Measurements from ENCODE around the gene RABL3. TPM values are rescaled to one million over a fixed set of nuclear protein-coding genes. Genes with fewer than 3 reads are reported as not detected.
A peak's percentile ranks its signal among the peaks of the same experiment; 100 is the strongest.

Gene RABL3
- total and polyA plus RNA-seq, 8 donors: 2.1 to 14.8 (median 7.9) TPM

DNA sequence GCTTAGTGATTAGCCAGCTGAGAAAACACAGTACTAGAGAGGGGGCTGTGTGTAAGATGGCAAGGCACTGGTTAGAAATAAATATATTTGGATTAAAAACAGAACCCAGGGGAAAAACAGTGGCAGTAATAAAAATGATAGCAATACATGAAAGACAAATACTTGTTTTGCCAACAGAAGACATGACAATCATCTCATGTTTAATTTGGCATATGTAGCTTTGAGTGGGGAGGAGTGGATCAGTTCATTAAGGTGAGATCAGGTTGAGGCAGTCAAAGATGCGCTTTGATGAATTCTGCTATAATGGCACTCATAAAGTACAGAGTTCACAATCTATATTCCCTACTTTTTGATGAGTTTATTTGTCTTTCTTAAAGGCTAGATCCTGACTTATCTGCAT, 56.9 kb downstream of the RABL3 start:
- ATAC-seq (no peak), FAIRE-seq (no peak), DNase-seq (no peak)
- no peaks in the 10 kb centered on the region for H3K27me3 ChIP-seq
- H3K27ac ChIP-seq: no peak overlapping the region
- H3K9me3 ChIP-seq: no peaks in the 10 kb centered on the region
- no peaks in the 10 kb centered on the region for H3K36me3 ChIP-seq
- H3K4me3 ChIP-seq: no peak overlapping the region
- TF ChIP-seq, protein P1, sequence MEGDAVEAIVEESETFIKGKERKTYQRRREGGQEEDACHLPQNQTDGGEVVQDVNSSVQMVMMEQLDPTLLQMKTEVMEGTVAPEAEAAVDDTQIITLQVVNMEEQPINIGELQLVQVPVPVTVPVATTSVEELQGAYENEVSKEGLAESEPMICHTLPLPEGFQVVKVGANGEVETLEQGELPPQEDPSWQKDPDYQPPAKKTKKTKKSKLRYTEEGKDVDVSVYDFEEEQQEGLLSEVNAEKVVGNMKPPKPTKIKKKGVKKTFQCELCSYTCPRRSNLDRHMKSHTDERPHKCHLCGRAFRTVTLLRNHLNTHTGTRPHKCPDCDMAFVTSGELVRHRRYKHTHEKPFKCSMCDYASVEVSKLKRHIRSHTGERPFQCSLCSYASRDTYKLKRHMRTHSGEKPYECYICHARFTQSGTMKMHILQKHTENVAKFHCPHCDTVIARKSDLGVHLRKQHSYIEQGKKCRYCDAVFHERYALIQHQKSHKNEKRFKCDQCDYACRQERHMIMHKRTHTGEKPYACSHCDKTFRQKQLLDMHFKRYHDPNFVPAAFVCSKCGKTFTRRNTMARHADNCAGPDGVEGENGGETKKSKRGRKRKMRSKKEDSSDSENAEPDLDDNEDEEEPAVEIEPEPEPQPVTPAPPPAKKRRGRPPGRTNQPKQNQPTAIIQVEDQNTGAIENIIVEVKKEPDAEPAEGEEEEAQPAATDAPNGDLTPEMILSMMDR (IDR thresholded peaks at IDR 0.05): no peak
- H3K4me1 ChIP-seq: peaks cover 21 to 34% (median 34%) of the 10 kb centered on the region in 3 donors
- intact Hi-C loops (cut with DNase I): no loop called here
- 93 to 97% methylated on average over 1 of the region's 1 CpG for WGBS, 2 donors

DNA sequence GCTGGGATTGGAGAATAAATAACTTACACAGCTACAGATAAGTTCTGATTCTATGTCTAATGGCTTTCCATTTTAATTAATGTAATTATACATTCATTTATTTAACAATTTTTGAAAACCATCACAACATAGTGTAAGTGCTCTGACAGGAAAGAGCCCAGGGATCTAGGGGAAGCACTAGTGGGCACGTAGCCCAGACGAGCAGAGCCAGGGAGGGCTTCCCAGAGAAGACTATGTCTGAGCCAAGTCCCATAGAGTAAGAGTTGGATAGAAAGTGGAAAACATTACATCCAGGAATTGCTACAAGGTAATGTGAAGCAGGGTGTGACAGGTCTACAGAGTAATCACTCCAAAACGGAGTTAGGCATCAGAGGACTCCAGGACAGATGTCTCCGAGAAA, 57.4 kb downstream of the RABL3 start:
- DNase-seq (no peak), ATAC-seq (no peak), FAIRE-seq (no peak)
- no peak overlapping the region for H3K27ac ChIP-seq
- 74 to 76% methylated on average over 4 of the region's 4 CpGs for WGBS, 2 donors
- no peaks in the 10 kb centered on the region for H3K27me3 ChIP-seq
- TF ChIP-seq, protein P1 (IDR thresholded peaks at IDR 0.05): no peak
- H3K36me3 ChIP-seq: no peaks in the 10 kb centered on the region
- H3K4me1 ChIP-seq: peaks cover 21 to 39% (median 36%) of the 10 kb centered on the region in 3 donors
- no peaks in the 10 kb centered on the region for H3K9me3 ChIP-seq
- no peak overlapping the region for H3K4me3 ChIP-seq
- intact Hi-C loops (cut with DNase I): no loop called here

DNA sequence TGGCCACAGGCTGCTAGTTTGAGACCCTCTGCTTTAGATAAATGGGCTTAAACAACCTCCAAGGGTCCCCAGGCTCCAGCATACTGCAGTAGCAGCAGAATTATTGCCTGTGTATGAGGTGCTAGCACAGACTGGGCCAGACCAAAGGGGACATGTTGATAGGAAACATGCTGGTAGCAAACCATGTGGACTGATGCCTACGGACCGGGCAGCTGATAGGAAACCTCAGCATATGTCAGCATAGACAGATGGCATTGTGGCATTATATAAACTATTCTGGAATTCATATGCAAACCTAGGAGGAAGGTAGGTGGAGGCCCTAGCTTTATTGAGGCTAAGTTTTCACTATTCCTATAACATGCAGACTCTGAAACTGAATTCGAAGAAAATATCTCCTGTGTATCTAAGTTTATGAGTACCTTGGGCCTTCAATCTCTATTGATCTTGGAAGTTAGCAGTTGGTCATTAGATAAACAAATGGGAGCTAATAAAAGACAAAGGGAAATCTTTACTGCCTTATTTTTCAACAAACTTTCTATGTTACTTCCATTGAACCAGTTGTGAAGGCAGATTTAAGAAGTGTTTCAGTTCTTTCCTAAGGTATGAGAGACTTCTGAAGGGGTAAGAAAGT, 58.5 kb downstream of the RABL3 start:
- DNase-seq: no peak
- intact Hi-C loops (cut with DNase I): no loop called here
- no peak overlapping the region for H3K4me3 ChIP-seq
- peaks cover 32 to 47% (median 45%) of the 10 kb centered on the region in 3 donors for H3K4me1 ChIP-seq
- H3K9me3 ChIP-seq: no peaks in the 10 kb centered on the region
- 27 to 40% methylated on average over 3 of the region's 3 CpGs for WGBS, 2 donors
- H3K27me3 ChIP-seq: no peaks in the 10 kb centered on the region
- no peaks in the 10 kb centered on the region for H3K36me3 ChIP-seq
- ATAC-seq: no peak
- TF ChIP-seq, protein P1 (IDR thresholded peaks at IDR 0.05): no peak
- FAIRE-seq: no peak
- peak overlapping the region; percentile 70 to 94 (median 82) for H3K27ac ChIP-seq

DNA sequence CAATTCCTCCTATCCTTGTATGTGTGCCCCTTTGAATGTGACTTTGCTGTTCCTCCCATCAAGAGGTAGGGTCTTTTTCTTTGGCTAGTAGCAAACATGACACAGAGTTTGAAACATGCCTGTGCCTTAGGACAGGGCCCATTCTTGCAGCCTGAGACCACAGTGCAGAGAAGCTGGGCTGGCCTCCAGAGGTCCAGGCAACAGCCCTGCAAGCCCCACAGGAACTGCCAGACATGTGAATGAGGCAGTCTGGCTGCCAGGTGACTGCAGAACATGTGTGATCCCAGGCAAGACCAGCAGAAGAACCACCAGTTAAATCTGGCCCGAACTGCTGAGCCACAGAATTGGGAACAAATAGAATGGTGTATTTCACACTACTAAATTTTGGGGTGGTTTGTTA, 59.1 kb downstream of the RABL3 start:
- TF ChIP-seq, protein P1 (IDR thresholded peaks at IDR 0.05): no peak
- Histone ChIP-seq H3K36me3 (no peaks in the 10 kb centered on the region), H3K4me3 (no peak overlapping the region), H3K27me3 (no peaks in the 10 kb centered on the region), H3K9me3 (no peaks in the 10 kb centered on the region), H3K27ac (peak overlapping the region; percentile 70 to 94 (median 82)), H3K4me1 (peaks cover 33 to 48% (median 47%) of the 10 kb centered on the region in 3 donors)
- FAIRE-seq (no peak), DNase-seq (peak; percentile 39 to 66 (median 50)), ATAC-seq (peak; percentile 16 to 37 (median 22))
- WGBS, 2 donors: 25 to 46% methylated on average over 1 of the region's 1 CpG
- intact Hi-C loops (cut with DNase I): no loop called here

DNA sequence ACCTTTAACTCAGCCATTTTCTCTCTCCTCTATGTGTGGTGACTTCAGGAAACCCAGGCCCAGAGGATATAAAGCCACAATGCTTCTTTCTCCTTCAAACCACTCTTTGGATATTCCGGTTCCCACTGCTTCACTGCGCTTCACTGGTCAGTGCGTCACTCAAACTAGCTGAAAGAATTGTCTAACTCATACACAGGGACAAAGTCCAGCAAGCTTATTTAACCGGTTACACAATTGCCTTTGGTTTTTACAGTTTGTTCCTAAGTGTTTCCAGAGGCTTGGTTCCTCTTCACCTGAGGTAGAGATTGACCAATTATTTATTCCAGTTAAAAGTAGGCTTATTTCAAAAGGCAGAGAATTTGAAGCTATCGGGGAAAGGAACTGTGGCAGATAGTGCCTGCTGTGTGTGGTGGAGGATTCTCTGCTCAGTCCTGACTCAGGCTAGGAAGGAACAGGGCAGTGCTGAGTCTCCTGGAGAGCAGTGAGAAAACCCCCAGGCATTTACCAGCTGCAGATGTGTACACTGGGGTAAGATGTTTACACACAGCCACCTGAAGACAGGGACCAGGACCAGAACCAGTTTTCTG, 60.1 kb downstream of the RABL3 start, which contains the start of gene HGD:
HGD (minus strand) TSS at position 145 of the 587 bp plus-strand sequence; CDS start at position 17, 128 bp downstream.
- TF ChIP-seq, protein P1 (IDR thresholded peaks at IDR 0.05): no peak
- H3K27me3 ChIP-seq: no peaks in the 10 kb centered on the region
- intact Hi-C loops (cut with DNase I): no loop called here
- H3K36me3 ChIP-seq: no peaks in the 10 kb centered on the region
- peak within 1 kb of the TSS; percentile 70 to 94 (median 82) for H3K27ac ChIP-seq
- no peaks in the 10 kb centered on the region for H3K9me3 ChIP-seq
- ATAC-seq (peak; percentile 65 to 80 (median 74)), DNase-seq (peak in 4 of 6 donors; percentile 31 to 66 (median 56)), FAIRE-seq (peak; percentile 53)
- 15 to 17% methylated on average over 5 of the region's 5 CpGs for WGBS, 2 donors
- H3K4me3 ChIP-seq: peak within 1 kb of the TSS in 3 of 4 donors; percentile 6 to 43 (median 34)
- peaks cover 33 to 53% (median 53%) of the 10 kb centered on the region in 3 donors for H3K4me1 ChIP-seq

All from pancreas (tissue), 10 donors.